NCI-H2196 (cell line): ENCODE measurements around the gene GDF7.

Experiments
- DNase-seq: peaks from one replicate; lab custom pipeline; 2025; ENCODE audit not compliant: unreplicated experiment; lab: John Stamatoyannopoulos, UW

The GDF7 gene

DNA sequence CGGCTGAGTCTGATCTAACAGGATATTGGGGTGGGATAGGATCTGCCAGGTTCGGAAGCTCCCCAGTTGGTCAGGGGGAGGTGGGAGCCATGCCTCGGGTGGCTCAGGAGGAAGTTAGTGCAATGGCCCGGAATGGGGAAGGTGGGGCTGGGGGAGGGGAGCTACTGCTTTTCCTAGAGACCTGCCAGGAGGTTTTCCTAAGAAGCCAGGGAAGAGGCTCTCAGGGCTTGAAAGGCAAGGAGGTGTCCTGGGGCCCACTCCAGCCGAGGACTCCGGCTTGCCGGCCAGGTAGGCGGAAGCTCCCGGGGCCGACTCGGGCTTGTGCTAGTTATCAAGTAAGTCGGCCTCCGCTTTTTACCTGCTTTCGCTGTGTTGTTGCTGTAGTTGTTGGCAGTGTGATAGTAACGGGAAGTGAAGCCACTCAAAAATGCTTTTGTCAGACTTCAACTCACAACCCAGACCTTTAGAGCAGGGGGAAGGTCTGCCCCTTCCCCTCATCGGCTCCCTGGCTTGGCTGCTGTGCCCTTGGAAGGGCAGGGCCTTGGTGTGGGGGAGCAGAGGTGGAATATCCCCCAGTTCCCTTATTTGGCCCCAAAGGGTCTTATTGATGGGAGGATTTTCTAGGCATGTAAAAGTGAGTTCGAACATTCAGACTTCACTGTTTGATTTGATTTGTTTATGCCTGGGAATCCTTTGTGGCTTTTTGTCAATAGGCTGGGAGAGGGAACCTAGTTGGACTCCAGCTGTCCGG lies 5.4 kb downstream of the GDF7 start:
- DNase-seq: no peak

DNA sequence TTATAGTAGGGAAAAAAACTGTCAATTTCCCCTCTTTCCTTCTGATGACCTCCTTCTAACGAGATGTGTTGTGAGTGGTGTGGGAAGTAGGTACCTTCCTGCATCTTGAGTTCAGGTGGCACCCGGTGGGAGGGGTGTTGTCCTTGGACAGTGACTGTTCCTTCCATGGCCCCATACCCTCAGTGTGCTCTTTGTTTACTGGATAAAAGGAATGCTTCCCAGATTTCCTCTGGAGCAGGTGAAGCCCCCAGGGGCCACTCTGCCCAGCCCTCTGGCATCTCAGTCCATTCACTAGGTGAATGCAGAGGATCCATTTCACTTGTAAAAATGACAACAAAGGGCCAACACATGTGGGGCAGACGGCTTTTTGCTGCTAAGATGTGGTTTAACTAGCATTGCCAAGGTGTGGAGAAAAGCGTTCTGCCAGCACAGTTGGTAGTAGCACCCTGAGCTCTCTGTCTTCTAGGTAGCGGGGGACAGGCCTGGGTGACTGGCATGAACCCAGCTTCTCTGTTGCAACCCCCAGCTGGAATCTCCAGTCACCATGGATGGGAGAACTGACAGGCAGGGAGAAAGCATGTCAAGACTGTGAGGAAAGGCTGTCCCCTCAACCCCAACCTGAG lies 6.9 kb downstream of the GDF7 start:
- DNase-seq: no peak

DNA sequence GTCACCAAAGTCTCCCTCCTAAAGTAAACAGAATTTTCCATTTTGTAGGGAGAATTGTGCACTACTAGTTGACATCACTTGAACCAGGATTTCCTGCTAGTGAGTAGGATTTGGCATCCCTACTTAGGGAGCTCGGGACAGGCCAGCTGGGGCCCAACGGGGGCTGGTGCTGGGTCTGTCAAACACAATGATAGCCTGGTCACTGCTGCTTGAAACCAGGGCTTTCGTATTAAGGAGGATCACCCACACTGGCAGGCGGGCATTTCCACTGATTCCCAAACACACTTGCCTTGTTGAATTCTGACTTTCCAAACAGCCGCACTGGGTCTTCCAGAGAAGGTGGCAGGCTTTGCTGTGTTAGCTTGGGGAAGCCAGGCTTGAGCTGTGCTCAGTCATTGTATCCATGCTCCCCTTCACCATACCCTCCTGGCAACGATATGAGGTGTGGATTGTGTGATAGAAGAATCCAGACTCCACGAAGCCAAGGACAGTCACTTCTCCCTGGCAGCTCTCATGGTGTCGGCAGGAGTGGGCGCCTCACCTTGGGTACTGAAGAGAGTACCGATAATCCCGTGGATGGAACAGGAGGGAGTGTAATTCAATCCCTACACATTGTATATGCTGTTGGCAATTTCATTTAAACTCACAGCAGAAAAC lies 7.5 kb downstream of the GDF7 start:
- no peak for DNase-seq

DNA sequence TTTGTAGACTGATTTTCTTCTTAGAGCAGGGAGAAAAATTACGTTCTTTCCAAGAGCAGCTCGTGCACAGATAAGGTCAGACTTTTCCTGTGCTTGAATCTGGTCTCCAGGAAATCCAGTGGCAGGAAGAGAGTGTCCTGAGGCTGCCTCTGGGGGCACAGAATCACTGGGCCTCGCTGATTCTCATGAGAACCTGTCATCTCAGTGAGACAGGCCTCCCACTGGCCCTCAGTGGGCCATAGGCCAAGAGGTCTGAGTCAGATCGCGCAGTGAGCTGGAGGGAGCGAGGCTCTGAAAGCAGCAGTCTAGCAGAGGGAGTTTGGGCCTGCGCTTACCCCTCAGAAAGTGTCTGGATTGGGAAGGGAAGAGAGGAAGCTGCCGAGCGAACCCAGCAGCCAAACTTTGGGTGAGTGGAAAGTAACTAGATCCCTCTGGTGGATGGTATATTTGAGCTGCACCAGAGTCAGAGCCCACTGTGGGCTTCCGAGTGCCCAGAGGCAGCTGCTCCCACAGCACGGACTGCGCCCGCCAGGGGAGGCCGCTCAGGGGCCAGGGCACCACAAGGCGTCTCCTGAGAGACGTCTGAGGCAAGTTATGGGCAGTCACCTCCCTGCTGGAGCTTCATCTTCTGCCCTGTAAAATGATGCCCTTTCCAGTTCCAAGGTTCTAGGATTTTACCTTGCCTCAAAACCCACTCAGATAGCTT lies 8.2 kb downstream of the GDF7 start:
- no peak for DNase-seq

DNA sequence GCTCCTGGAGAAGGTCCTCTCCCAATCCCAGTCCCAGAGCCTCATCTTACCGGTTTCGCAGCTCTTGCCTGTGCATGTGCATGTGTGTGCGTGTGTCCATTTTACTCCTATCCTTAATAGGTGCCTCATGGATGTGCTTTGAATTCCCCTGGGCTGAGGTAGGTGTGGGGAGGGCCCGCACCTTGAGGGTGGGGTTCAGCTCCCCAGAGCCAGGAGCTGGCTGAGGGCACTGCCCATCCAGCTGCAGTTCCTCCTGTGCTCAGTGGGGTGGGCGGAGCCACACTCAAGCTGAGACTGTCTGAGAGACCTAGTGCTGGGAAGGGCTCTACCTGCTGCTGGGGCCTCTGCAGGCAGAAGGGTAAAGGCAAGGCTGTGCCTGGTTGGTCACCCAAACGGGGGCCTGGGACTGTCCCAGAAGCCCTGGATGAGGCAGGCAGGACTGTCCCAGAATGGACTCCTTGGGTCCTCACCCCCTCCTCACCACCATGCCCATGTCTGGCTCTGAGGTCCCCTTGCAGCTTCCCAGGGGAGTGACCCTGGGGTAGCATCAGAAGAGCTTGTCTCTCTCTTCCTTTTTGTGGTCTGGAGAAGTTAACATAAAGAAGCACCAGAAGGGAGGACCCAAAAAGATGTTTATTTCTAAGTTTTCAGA lies 8.9 kb downstream of the GDF7 start:
- no peak for DNase-seq

DNA sequence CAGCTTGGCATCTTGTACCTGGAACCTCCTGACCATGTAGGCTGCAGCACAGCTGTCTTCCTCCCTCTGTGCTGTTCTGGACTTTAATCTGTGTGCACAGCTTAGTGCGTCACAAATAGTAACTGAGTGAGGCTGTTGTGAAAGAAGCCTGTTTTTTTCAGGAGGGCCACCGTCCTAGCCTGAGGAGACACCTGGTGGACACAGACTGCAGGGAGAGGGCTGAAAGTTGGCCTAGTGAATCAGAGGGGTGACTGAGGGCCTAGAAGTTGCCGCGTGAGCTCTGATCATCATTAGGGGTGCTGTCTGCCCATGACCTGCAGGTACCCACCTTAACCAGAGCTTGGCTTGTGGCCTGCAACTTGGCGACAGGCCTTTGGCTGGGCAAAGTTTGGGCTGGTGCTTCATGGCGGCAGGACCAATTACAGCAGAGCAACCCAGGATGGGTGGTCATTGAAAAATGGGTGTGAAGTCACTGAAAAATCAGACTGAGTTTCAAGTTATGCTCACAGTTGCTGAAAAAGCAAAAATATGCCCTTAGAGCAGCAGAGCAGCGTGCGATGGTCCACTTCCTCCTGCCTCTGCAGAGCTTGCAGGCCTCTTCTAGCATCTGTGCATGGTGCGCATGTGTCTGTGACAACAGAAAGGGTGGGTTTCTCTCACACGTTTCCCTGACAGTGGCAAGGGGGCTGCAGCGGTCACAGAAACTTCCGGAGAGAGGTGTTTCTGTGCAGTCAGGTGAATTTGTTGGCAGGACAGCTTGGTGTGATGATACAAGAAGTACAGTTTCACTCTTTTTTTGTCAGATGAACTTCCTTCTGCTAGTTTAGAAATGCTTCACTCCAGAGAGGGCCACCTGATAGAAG lies 9.6 kb downstream of the GDF7 start:
- no peak for DNase-seq

DNA sequence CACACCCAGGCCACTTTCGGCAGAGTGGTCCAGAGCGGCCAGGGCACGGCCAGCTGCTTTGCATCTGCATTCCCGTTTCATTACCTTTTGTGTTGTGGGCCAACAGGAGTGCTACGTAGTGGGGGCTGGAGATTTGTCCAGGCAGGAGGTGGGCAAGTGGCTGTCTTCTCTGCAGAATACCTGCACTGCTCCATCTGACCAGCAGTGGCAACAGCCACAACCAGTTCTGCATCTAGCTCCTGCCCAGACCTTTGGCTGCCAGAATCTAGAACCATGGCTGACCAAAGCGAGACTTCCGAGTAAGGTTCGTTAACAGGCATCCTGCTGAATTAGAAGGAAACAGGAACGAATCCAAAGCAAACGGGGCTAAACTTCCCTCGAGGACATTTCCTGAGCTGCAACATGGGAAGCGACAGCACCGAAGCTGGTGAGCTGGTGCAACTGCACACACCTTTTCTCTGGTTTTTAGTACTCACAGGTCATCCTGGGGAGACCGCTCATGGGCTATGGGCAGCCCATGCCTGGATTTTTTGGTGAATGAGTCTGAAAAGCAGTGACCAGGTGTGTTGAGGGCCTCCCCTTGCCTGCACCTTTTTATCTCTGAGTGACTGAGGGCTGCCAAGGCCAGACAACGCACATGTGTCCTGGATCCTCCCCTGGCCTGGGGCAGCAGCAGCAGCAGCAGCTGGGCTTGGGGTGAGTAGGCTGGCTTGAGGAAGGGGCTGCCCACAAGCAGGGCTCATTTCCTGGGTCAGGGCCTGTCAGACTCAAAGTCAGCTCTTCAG lies 10.5 kb downstream of the GDF7 start:
- no peak for DNase-seq

DNA sequence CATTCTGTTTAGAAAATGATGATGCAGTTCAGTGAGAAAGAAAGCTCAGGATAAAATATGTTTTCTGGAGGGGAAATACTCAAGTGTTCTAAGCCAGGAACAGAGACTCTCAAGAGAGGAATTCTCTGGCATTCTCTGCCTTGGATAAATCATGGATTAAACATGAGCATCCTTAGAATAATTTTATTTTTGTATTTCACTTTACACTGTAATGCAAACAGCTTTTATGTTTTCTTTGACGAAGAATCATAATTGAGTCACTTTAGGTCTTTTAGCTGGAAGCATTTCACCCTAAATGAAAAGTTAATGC lies 11.1 kb downstream of the GDF7 start:
- DNase-seq: no peak

DNA sequence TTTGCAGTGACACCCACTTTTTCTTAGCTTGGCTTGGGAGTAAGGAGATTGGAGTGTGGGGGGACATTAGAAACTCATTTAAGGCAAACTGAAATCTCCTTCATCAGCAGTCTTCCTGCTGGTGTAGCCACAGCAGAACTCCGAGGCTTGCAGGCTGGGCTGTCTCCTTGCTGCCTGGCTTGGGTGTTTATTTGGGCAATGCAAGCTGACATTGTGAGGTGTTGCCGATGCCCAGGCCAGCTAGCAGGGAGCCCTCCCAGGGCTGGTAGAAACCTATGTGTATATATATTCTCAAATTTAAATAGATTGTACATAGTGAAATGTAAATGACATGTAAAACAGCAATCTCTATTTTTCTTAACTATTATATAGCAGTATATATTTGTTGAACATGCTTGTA lies 11.8 kb downstream of the GDF7 start:
- no peak for DNase-seq

DNA sequence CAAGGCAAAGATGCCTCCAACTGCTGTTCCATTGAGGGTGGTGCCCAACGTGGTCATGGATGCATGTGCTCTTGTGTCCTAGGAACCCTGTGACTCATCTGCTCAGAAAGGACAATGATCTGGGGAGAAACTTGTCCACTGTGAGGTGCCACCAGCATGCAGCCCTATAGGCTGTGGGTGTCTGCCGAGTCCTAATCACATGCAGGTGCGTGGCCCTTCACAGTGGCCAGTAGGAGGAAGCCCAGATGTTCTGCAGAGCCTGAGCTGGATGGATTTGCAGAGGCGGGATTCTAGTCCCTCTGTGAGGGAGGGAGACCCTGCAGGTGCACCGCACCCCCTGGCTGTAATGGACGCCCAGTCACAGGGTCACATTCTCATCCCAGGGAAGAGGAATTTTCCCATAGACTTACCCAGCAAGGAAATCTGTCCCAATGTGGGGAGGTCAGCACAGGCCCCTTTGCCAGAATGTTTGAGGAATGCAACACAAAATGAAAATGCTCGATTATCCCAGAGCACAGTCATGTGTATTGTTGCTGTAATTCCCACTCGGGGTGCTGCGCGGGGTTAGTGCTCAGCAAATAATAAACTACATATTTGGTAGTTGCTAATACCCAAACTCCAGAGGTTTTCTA lies 13.9 kb downstream of the GDF7 start:
- no peak for DNase-seq

DNA sequence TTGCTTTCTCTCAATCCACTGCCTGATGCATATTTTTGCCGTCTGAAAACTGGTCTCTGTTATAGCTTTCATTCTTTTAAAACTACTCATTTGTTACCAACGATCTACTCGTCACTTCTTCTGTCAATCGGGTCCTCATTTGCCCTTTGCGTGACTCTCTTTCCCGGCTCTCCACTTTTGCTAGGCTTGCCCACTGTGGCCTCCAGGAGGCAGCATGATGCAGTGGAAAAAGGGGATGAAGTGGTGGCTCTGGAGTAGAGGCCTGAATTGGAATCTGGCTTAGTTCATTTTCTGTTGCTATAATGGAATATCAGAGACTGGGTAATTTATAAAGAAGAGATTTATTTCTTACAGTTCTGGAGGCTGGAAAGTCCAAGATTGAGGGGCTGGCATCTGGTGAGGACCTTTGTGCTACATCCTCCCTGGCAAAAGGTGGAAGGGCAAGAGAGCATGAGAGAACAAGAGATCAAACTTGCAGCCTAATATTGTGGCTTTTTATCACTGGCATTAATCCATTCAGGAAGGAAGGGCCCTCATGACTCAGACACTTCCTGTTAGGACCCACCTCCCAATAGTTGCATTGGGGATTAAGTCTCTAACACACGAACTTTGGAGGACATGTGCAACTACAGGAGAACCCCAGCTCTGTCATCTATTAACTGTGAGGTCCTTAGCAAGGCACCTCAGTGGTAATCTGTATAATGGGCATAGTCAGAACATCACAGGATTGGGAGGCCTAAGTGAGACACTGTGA lies 15.4 kb downstream of the GDF7 start:
- peak; percentile 6 for DNase-seq

DNA sequence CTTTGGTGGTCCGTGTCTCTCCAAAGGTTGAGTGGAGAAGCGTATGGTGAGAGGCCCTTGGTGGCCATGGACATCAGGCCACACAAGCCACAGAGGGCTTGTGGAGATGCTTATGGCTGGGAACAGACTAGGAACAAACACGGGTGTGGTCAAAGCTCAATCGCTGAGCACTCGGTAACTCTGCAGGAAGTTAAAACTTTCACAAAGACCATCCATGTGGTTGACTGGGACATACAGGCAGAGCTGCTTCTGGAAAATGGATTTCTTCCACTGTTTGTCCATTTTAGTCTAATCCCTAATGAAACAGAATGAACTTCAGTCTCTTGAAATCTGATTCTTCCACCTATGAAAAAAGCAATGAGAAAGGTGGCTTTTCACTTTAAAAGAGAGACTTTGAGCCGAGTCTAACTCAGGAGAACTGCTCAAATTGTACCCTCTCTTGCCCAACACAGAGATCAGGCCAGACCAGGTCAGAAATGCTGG lies 17.7 kb downstream of the GDF7 start:
- DNase-seq: no peak

DNA sequence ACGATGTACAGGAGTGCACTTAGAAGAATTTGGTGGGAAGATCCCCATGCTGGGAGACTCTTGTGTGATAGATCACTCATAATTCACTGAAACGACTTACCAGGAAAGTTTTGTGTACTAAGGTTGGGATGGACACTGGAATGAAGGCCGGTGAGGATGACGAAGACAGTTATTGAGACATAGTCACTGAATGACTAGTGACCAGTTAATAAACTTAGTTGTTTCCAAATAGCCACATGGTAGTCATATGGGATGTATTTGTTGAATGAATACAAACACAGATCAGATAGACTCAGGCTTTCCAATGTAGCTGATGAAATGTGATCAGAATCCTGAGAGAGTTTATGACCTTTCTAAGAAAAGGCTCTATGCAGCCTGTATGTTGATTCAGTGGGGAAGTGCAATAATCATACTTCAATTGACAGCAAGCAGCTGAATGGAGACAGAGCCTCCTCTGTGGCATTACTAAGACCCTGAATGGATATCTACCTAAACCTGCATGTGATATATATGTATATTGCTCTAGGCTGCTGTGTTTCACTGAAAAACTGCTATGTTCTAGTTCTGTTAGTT lies 20.4 kb downstream of the GDF7 start:
- no peak for DNase-seq

DNA sequence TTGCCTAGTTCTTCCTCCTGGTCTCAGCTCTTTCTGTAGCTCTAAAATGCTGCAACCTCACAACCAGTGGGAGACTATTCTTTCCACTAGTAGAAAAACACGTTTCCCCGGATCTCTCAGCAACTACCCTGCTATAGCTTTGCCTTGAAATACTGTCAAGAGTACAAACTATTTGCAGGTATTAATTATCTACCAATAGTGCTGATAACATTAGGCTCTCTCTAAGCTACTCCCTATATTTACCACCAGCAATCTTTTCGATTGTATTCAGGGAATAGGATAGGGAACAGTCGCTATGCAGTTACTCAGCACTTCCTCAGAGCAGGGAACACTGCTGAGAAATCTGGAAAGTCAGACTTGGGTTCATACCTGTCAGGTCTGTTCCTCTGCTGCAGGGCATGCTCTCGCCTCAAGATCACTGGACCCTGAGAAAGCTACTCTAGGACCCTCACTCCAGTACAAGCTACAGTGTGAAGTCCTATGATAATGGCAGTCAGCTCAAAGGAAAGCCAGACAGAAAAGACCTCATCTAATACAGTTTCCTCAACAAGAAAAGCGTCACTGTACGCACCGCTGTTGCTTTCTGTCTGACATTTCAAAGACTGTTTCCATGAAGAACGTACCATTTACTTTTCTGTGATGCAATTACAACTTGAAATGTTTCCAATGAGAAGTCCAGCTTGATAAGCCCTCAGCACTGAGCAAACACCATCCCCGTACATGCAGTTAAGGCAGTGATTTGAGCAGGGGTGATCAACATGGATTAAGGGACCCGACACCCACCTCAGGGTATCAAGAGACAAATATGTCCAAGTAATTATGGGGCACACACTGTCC lies 22.7 kb downstream of the GDF7 start:
- DNase-seq: no peak

DNA sequence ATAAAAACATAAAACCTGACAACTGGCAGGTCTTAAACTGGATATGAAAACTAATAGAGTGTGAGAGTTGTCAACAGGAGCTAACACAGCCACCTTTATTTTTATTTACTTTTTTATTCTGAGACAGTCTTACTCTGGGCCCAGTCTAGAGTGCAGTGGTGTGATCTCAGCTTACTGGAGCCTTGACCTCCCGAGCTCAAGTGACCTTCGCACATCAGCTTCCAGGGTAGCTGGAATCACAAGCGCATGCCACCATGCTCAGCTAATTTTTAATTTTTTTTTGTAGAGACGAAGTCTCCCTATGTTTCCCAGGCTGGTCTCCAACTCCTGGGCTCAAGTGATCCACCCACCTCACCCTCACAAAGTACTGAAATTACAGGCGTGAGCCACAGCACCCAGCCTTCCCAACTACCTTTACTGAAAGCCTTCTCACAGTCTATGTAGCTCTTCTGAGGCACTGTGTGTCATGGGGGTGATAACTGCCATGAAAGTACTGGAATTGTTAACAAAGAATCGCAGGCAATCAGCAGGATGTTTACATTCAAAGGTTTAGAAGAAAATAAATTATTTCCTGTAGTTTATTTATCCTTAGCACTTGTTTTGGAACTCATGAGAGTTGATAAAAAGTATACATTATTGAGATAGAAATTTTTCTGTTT lies 24.3 kb downstream of the GDF7 start:
- no peak for DNase-seq

DNA sequence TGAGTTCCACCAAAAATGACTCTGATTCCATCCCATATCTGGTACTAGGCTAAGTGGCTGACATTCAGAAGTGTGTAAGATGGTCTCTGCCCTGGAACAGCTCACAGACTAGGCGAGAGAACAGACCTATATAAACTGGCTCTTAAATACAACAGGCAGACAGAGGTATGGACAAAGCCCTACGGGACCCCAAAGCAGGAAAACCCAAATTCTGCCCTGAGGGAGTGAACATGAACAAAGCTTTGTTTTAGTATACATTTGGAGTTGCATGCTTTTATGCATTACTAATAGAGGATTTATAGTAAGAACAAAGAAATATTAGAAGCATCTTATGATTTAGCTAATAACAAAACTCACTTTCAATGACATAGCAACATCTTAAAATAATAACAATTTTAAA lies 25.1 kb downstream of the GDF7 start:
- DNase-seq: no peak

DNA sequence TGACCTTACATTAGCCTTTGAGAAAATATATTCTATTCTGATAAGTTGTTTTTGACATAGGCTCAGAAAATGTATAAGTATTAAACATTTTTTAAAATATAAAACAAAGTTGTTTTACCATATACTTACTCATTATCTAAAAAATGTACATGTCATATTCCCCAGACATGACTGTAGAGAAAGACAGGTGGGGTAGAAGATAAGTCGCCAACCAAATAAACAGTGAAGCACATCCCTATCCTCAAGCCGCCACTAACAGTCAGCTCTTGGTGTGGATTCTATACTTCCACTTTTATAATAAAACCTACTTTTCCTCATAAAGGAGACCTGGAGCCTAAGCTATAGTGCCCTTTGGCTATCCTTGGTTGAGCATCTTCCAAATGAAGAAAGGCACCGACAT lies 26.4 kb downstream of the GDF7 start:
- no peak for DNase-seq
